Activated CD8-positive, alpha-beta memory T cell treated with anti-CD3 and anti-CD28 coated beads, Interleukin-2, amount 50 U/mL, for 1 hour (primary cell): ENCODE results near the gene RILP.
"Not testable (repeated sequence)": the region's sequence is repeated elsewhere in the genome, so short reads cannot be mapped to it uniquely, and the experiment has no call there.

Experiments used
- DNase-seq: peaks from one replicate; pipeline ENCODE4 v3.0.0-alpha.2; 2020; ENCODE audit errors: extremely low read depth

The RILP gene

GRCh38 chr17:1649844-1650501, at the start of gene RILP:
Gene RILP (minus strand): TSS chr17:1649866. CDS start chr17:1649804, 62 bp downstream.
- DNase-seq, result no peak

- no peak for DNase-seq
Observed at GRCh38 chr17:1697681-1698080, 48.0 kb upstream of the RILP start.

GRCh38 chr17:1695365-1695764, 45.7 kb upstream of the RILP start:
- DNase-seq, result no peak

- no peak for DNase-seq
Observed at GRCh38 chr17:1693339-1693738, 43.7 kb upstream of the RILP start.

- no peak for DNase-seq
Observed at GRCh38 chr17:1690544-1691221, 41.0 kb upstream of the RILP start.

GRCh38 chr17:1688405-1688804, 38.7 kb upstream of the RILP start:
- DNase-seq, result not testable (repeated sequence)

- DNase-seq, result no peak
Observed at GRCh38 chr17:1686086-1686485, 36.4 kb upstream of the RILP start.

GRCh38 chr17:1684378-1685189, 34.9 kb upstream of the RILP start, which contains the start of gene PRPF8:
Gene PRPF8 (minus strand): TSS chr17:1684867. CDS start chr17:1684571, 296 bp downstream.
- peak; percentile 95 for DNase-seq

GRCh38 chr17:1683459-1683858, 33.8 kb upstream of the RILP start:
- DNase-seq, result no peak

- no peak for DNase-seq
Observed at GRCh38 chr17:1676401-1676800, 26.7 kb upstream of the RILP start.

- DNase-seq, result no peak
Observed at GRCh38 chr17:1673041-1673785, 23.5 kb upstream of the RILP start.

- not testable (repeated sequence) for DNase-seq
Observed at GRCh38 chr17:1663934-1664333, 14.3 kb upstream of the RILP start.

- no peak for DNase-seq
Observed at GRCh38 chr17:1661045-1661444, 11.4 kb upstream of the RILP start.

GRCh38 chr17:1658100-1658499, 8.4 kb upstream of the RILP start:
- DNase-seq, result no peak

GRCh38 chr17:1653735-1654134, 4.1 kb upstream of the RILP start:
- DNase-seq, result no peak

GRCh38 chr17:1652794-1653193, 3.1 kb upstream of the RILP start:
- not testable (repeated sequence) for DNase-seq

GRCh38 chr17:1651559-1651844, 1.8 kb upstream of the RILP start:
- no peak for DNase-seq

GRCh38 chr17:1650731-1651558, 1.3 kb upstream of the RILP start:
- DNase-seq, result no peak

GRCh38 chr17:1648963-1649843, 463 bp downstream of the RILP start:
- peak; percentile 67 for DNase-seq
